ENCODE data around the gene NRDC. TPM values are rescaled to one million over a fixed set of nuclear protein-coding genes. Genes with fewer than 3 reads are reported as not detected.
A peak's percentile ranks its signal among the peaks of the same experiment; 100 is the strongest.

Gene NRDC
- polyA plus RNA-seq, 6 donors from 2014 or later = 58.5 to 94.9 (median 81.6) TPM

DNA sequence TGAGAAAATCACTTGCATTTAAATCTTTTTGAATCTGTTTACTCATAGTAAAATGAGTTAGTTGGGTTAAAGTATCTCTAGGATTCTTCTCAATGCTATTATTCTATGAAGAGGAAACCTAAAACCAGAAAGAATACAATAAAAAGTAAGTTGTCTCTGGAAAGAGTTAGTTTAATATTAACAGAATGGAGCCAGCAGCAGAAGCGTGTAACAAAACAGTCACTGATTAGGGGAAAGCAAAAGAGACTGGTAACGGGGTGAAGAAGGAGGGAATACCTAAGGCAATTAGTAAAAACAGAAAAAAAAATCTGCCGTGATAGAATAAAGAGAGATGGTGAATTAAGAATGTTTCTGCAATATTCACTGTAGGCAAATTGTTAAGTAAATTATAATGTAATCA lies 60.0 kb downstream of the NRDC start:
- ATAC-seq (ENCODE audit: low read depth in 2 of 2) (no peak), DNase-seq (no peak)
- H3K9me3 Mint-ChIP-seq = no peaks in the 10 kb centered on the region
- no peaks in the 10 kb centered on the region for H3K4me1 Mint-ChIP-seq
- H3K27ac Mint-ChIP-seq = peak overlapping the region in 1 of 6 donors; percentile 29
- no peaks in the 10 kb centered on the region for H3K27me3 Mint-ChIP-seq
- H3K36me3 Mint-ChIP-seq = peaks cover 23 to 37% of the 10 kb centered on the region in 2 donors
- H3K4me3 Mint-ChIP-seq = no peak overlapping the region

DNA sequence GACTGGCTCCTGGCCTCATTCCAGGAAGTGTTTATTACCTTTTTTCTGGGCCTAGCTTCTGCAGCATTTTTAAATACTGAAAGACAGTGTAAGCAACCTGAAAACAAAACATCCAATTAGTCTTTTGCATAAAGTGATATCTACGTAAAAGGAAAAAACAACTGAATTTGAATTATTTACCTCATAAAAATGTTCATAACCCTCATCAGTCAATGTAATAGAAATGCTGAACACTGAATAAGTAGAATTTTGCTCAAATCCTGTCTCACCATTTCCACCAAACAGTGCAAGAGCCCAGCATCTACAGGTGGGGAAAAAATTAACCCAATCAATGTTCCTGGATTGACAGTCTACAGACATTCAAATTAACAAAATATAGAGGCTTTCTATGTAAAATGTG lies 64.0 kb downstream of the NRDC start:
- no peaks in the 10 kb centered on the region for H3K27me3 Mint-ChIP-seq
- no peaks in the 10 kb centered on the region for H3K9me3 Mint-ChIP-seq
- ATAC-seq (ENCODE audit: low read depth in 2 of 2) (no peak), DNase-seq (no peak)
- peak overlapping the region in 5 of 6 donors; percentile 20 to 85 (median 26) for H3K27ac Mint-ChIP-seq
- H3K36me3 Mint-ChIP-seq = peaks cover 19 to 29% of the 10 kb centered on the region in 2 donors
- no peaks in the 10 kb centered on the region for H3K4me1 Mint-ChIP-seq
- H3K4me3 Mint-ChIP-seq = no peak overlapping the region

DNA sequence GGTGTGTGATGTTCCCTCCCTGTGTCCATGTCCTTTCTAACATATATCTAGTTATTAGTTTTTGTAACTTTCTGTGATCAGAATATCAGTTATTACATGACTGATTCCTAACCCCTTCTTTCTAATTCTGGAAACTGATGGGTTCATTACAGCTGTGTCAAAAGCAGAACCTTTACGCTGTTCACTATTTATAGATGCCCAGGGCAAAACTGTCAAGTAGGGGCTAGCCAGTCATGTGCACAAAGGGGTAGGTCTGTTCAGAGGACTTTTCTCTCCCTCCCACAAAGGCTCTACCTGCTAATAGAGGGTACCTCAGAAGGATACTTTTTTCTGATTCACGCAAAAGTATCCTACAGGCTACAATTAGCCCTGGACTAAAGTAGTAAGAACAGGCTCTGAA lies 79.2 kb downstream of the NRDC start:
- Mint-ChIP-seq H3K36me3 (peaks cover 21 to 22% of the 10 kb centered on the region in 2 donors), H3K9me3 (no peaks in the 10 kb centered on the region), H3K27ac (peak overlapping the region in 2 of 6 donors; percentile 6 to 75), H3K4me1 (peaks cover 5 to 24% (median 6%) of the 10 kb centered on the region in 3 donors), H3K4me3 (peak overlapping the region in 2 of 8 donors; percentile 15 to 32), H3K27me3 (no peaks in the 10 kb centered on the region)
- ATAC-seq (ENCODE audit: low read depth in 2 of 2) (peak; percentile 32 to 61), DNase-seq (no peak)

DNA sequence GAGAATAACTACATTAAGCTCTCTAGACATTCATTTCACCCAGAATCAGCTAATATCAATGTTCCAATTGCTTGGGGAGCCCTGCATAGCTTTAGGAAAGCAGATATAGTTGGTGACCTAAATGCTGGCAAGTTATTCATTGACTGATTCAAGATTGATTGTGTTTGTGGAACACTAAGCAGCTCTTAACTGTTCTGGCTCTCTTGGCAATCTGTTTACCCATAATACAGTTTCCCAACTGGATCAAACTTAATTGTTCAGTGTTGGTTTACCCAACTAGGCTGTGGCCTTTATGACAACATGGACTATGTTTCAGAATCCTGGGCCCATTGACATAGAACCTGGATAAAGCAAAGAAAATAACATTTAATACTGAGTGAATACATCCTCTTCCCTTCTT lies 83.7 kb downstream of the NRDC start:
- Mint-ChIP-seq H3K27me3 (no peaks in the 10 kb centered on the region), H3K36me3 (peaks cover 13 to 19% of the 10 kb centered on the region in 2 donors), H3K4me3 (no peak overlapping the region), H3K9me3 (no peaks in the 10 kb centered on the region), H3K27ac (peak overlapping the region in 2 of 6 donors; percentile 9 to 56), H3K4me1 (peaks cover 0 to 7% (median 0%) of the 10 kb centered on the region in 3 donors)
- DNase-seq (no peak), ATAC-seq (ENCODE audit: low read depth in 2 of 2) (no peak)

DNA sequence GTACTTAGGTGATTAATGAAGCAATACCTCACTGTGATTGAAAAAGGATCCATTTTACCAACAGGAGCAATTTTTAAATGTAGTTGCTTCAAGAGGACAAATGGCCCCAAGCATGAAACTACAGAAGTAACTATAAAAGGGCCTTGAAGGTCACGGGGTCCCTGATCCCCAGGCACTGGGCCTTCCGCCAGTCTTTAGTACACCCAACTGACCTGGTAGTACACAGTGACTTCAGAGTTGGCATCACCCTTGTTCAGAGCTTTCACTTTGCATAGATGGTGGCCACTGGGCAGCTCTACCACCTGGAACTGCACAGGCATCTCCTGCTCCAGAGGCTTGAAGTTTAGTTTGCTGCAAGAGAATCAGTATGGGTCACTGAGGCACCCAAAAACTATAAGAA lies 84.3 kb downstream of the NRDC start:
- DNase-seq (no peak), ATAC-seq (ENCODE audit: low read depth in 2 of 2) (no peak)
- Mint-ChIP-seq H3K36me3 (peaks cover 15 to 25% of the 10 kb centered on the region in 2 donors), H3K4me3 (peak overlapping the region in 1 of 8 donors; percentile 36), H3K27me3 (no peaks in the 10 kb centered on the region), H3K27ac (peak overlapping the region in 4 of 6 donors; percentile 9 to 67 (median 21)), H3K4me1 (peaks cover 0 to under 1% (median 0%) of the 10 kb centered on the region in 3 donors), H3K9me3 (no peaks in the 10 kb centered on the region)

DNA sequence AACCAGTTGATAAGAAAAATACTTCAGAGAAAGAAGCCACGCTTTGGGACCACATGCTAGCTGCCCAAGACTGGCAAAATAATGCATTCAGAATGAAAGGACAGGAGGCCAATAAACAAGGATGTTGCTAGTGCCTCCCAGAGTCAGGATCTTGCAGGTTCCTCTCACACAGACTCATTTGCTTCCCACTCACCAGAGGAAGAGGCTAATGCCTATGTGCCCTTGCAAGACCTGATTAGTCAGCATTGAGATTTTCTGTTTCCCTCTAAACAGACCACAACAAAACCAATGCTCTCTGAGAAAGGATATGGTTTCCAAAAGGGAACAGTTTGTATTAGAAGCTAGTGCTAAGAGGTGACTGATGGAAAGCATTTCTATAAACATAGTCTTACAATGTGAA lies 85.7 kb downstream of the NRDC start:
- H3K4me3 Mint-ChIP-seq = no peak overlapping the region
- H3K4me1 Mint-ChIP-seq = no peaks in the 10 kb centered on the region
- peaks cover 16 to 30% of the 10 kb centered on the region in 2 donors for H3K36me3 Mint-ChIP-seq
- peak overlapping the region in 3 of 6 donors; percentile 8 to 68 (median 57) for H3K27ac Mint-ChIP-seq
- ATAC-seq (ENCODE audit: low read depth in 2 of 2) (no peak), DNase-seq (no peak)
- no peaks in the 10 kb centered on the region for H3K9me3 Mint-ChIP-seq
- no peaks in the 10 kb centered on the region for H3K27me3 Mint-ChIP-seq

DNA sequence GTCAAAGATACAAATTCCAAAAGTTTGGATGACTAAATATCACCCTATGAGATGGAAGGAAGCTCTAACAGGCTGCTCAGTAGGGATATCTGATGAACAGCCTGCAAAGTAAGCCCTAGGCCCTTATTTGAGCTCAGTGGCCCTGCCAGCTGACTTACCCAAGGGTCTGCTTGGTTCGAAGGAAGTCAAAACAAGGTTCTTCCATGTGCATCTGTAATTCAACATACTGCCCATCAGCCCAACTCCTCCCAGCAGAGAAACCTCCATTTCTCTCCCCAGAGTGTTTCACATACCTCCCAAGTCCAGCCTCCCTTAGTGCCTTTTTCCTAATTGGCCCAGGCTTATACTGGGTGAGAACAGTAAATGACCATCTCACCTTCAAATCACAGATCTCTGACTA lies 86.6 kb downstream of the NRDC start:
- ATAC-seq (ENCODE audit: low read depth in 2 of 2) (no peak), DNase-seq (no peak)
- no peaks in the 10 kb centered on the region for H3K27me3 Mint-ChIP-seq
- peaks cover 7 to 20% of the 10 kb centered on the region in 2 donors for H3K36me3 Mint-ChIP-seq
- H3K27ac Mint-ChIP-seq = peak overlapping the region in 4 of 6 donors; percentile 44 to 81 (median 72)
- H3K4me1 Mint-ChIP-seq = no peaks in the 10 kb centered on the region
- peak overlapping the region in 1 of 8 donors; percentile 75 for H3K4me3 Mint-ChIP-seq
- no peaks in the 10 kb centered on the region for H3K9me3 Mint-ChIP-seq

DNA sequence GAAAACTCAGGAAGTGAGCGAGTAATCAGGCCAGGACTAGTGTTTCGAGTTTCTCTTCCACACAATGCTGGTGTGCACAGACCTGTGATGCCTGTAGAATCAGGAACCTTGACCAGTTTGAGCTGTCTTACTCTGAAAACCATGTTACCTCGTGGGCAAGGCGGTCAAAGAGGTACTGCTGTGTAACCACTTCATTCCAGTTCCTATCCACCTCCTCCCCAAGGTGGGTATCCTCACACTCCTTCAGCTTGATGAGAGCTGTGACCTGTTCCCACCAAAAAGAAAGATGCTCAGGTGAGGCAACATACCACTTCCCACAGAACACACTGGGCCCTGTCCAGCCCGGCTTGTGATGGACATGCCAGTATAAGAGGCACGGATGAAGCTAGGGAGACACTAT lies 88.1 kb downstream of the NRDC start:
- peaks cover 7 to 32% of the 10 kb centered on the region in 2 donors for H3K36me3 Mint-ChIP-seq

DNA sequence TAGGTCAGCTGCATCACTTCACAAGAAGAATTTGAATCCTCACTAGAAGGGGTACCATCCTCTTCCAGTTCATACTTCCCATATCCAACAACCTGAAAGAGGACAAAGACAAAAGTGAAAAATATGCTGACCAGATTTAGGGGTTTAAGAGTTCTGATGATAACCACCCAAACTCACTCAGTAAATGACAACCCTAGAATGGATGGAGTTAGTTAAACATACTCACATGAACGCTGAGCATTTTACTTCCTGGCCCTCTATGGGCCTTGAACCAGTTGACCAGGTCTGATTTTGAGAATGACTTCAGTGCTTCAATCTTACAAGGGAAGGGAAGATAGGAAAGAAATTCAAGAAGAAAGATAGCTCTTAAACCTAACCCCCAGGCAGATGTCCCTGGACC lies 89.2 kb downstream of the NRDC start:
- H3K4me3 Mint-ChIP-seq = no peak overlapping the region
- no peaks in the 10 kb centered on the region for H3K9me3 Mint-ChIP-seq
- H3K4me1 Mint-ChIP-seq = peaks cover 0 to 6% (median 0%) of the 10 kb centered on the region in 3 donors
- peak overlapping the region in 3 of 6 donors; percentile 27 to 67 (median 34) for H3K27ac Mint-ChIP-seq
- DNase-seq = no peak
- ATAC-seq (ENCODE audit: low read depth in 2 of 2) = no peak
- H3K36me3 Mint-ChIP-seq = peaks cover 15 to 40% of the 10 kb centered on the region in 2 donors
- no peaks in the 10 kb centered on the region for H3K27me3 Mint-ChIP-seq

More for the DNA sequence above, 88.1 kb downstream of the NRDC start:
- Mint-ChIP-seq H3K4me3 (no peak overlapping the region), H3K27ac (peak overlapping the region in 5 of 6 donors; percentile 13 to 70 (median 36)), H3K4me1 (peaks cover 0 to 2% (median 0%) of the 10 kb centered on the region in 3 donors), H3K27me3 (no peaks in the 10 kb centered on the region), H3K9me3 (no peaks in the 10 kb centered on the region)
- DNase-seq (no peak), ATAC-seq (ENCODE audit: low read depth in 2 of 2) (no peak)

DNA sequence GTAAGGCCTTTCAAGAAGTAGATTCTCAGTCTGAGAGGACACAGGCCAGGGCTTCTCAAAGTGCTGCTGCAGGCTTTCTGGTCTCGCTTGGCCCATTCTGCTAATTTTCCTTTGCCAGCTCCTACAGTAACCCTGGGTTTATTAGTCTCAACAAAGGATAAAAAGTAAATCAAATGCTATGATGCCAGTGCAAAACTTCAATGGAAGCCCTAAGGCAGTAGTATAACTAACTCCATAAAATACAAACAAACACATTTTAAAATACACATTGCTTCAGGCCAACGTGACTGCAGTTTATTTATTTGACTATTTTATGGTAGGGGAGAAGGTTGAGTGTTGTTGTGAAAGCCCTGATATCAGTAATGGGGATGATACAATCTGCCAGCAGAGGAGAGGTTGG lies 89.6 kb downstream of the NRDC start:
- H3K9me3 Mint-ChIP-seq = no peaks in the 10 kb centered on the region
- no peak overlapping the region for H3K4me3 Mint-ChIP-seq
- DNase-seq (no peak), ATAC-seq (ENCODE audit: low read depth in 2 of 2) (no peak)
- H3K27ac Mint-ChIP-seq = peak overlapping the region in 2 of 6 donors; percentile 27 to 34
- no peaks in the 10 kb centered on the region for H3K27me3 Mint-ChIP-seq
- peaks cover 0 to 6% (median 0%) of the 10 kb centered on the region in 3 donors for H3K4me1 Mint-ChIP-seq
- H3K36me3 Mint-ChIP-seq = peaks cover 16 to 36% of the 10 kb centered on the region in 2 donors

DNA sequence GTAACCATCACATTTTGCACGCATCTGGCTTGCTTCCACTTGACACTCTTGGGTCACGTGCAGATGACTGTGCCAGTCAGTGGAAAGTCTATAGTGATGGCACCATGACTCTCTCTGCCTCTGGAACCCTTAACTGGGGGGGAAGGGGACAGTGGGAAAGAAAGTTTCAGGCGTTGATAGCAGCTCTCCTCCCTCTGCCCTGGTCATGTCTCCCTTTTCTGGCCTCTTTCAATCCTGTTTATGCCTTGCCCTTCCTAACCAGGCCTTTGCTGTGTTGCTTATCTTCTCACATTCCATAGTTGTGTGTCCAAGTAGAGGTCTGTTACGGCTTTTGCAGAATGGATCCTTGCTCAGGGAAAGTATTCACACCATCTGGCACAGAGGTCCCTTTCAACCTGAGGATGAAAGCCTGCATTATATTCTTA lies 93.5 kb downstream of the NRDC start:
- H3K27ac Mint-ChIP-seq = peak overlapping the region in 5 of 6 donors; percentile 8 to 89 (median 54)
- no peaks in the 10 kb centered on the region for H3K27me3 Mint-ChIP-seq
- H3K4me3 Mint-ChIP-seq = no peak overlapping the region
- no peak for ATAC-seq (ENCODE audit: low read depth in 2 of 2)
- H3K4me1 Mint-ChIP-seq = peaks cover 0 to 6% (median 0%) of the 10 kb centered on the region in 3 donors
- no peak for DNase-seq
- no peaks in the 10 kb centered on the region for H3K9me3 Mint-ChIP-seq
- H3K36me3 Mint-ChIP-seq = peaks cover 18 to 49% of the 10 kb centered on the region in 2 donors

DNA sequence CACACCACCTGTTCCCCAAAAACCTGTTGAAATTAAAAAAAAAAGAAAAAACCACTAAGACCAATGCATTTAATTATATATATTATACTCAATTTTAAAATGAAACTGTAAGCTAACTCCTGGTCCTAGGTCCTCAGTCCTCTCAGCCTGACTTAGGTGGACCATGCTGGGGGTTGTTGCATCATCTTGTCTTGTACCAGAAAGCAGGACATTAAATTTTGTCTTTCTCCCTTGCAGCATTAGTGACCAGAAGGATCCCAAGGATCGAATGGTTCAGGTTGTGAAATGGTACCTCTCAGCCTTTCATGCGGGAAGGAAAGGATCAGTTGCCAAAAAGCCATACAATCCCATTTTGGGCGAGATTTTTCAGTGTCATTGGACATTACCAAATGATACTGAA lies 97.6 kb downstream of the NRDC start:
- no peak for ATAC-seq (ENCODE audit: low read depth in 2 of 2)
- Mint-ChIP-seq H3K27ac (no peak overlapping the region), H3K4me1 (peaks cover 9 to 13% (median 12%) of the 10 kb centered on the region in 3 donors), H3K9me3 (no peaks in the 10 kb centered on the region), H3K27me3 (no peaks in the 10 kb centered on the region), H3K36me3 (peaks cover 20 to 27% of the 10 kb centered on the region in 2 donors), H3K4me3 (no peak overlapping the region)
- no peak for DNase-seq

DNA sequence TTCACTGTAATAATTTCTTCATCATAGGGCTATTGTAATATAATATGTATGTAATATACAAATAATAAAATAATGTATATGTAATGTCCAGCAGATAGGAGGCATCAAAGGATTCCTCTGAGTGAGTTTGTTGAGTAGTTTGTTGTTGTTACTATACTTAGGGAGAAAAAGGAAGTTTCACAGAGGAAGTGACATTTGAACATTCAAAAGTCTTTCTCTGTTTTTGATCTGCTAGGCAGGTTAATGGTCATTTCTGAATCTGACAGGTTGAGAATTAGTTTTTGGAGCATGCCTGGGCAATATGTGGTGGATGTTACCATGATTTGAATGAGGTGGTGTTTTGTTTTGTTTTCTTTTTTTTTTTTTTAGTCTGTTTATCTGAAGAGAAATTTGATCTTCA lies 102.1 kb downstream of the NRDC start:
- Mint-ChIP-seq H3K27ac (peak overlapping the region; percentile 19 to 97 (median 70)), H3K36me3 (peaks cover 17 to 20% of the 10 kb centered on the region in 2 donors), H3K27me3 (no peaks in the 10 kb centered on the region), H3K4me3 (peak overlapping the region in 5 of 8 donors; percentile 10 to 69 (median 21)), H3K9me3 (no peaks in the 10 kb centered on the region), H3K4me1 (peaks cover 12 to 15% (median 15%) of the 10 kb centered on the region in 3 donors)
- ATAC-seq (ENCODE audit: low read depth in 2 of 2) = peak in 1 of 2 donors; percentile 30
- DNase-seq = no peak

DNA sequence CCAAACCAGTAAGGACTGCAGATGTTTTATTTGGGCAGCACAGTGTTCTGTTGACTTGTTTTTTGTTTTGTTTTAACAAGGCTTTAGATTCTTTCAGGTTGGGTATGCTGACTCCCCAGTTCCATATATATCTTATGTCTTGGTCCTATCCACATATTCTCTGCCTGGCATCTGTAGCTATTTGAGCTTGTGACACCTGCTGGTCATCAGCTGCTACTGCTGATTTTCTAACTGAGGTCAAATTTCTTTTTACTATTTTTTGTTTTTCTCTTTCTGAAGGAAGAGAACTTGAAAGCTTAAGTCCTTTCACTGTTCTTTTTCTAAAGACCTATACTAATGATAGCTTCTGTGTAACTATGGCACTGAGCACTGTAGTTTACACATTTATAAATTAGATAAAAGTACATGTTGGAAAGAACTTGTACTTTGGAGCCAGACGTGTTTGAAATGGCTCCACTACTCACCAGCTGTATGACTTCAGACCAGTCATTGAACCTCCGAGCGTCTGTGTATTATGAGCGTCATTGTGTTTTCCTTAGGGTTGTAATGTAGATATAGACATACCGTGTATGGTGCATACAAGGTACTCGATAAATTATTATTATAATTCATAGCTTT lies 109.4 kb downstream of the NRDC start:
- peak; percentile 25 to 60 for ATAC-seq (ENCODE audit: low read depth in 2 of 2)
- no peak overlapping the region for H3K4me3 Mint-ChIP-seq
- peak overlapping the region in 2 of 6 donors; percentile 18 to 34 for H3K27ac Mint-ChIP-seq
- peaks cover 15 to 20% of the 10 kb centered on the region in 2 donors for H3K36me3 Mint-ChIP-seq
- no peaks in the 10 kb centered on the region for H3K9me3 Mint-ChIP-seq
- H3K27me3 Mint-ChIP-seq = no peaks in the 10 kb centered on the region
- peak; percentile 19 for DNase-seq
- H3K4me1 Mint-ChIP-seq = peaks cover 8 to 12% (median 9%) of the 10 kb centered on the region in 3 donors
